ENCODE measurements around the gene SEMA4B. TPM values are rescaled to one million over a fixed set of nuclear protein-coding genes. Genes with fewer than 3 reads are reported as not detected.

SEMA4B gene
- total and polyA plus RNA-seq, 10 of the 15 experiments (the other 5 are each of a cell fraction or from before 2014, with no cell fraction given): 0.87 to 26.0 (median 9.3) TPM

- TF ChIP-seq E2F8 (IDR thresholded peaks at IDR 0.05; ENCODE audit: low read depth, partially characterized antibody): no peak
- TF ChIP-seq EGR1 (IDR thresholded peaks at IDR 0.05; ENCODE audit: borderline replicate concordance in 1 of 2, low read depth in 2 of 2, low read length in 2 of 2): peak in 1 of 2 experiments; percentile 68; a peak in 1 of 3 replicates
- TF ChIP-seq NR2F1 (conservative IDR thresholded peaks at IDR 0.05): no peak
- TF ChIP-seq SP1 (IDR thresholded peaks at IDR 0.05; ENCODE audit: low read depth, low read length): no peak
- no peak for TF ChIP-seq PML (IDR thresholded peaks at IDR 0.05; ENCODE audit: low read length)
- TF ChIP-seq FOXM1 (IDR thresholded peaks at IDR 0.05; ENCODE audit: low read depth, low read length): no peak
- TF ChIP-seq ASH2L (IDR thresholded peaks at IDR 0.05; ENCODE audit: borderline replicate concordance, low read depth): no peak
- peak; percentile 41 to 45; a peak in 2 of 4 replicates for TF ChIP-seq IKZF2 (IDR thresholded peaks at IDR 0.05)
Measured at GRCh38 chr15:90184119-90184785, 16.9 kb upstream of the SEMA4B start (continued).
